ENCODE data around the gene ABCA7.

DNA sequence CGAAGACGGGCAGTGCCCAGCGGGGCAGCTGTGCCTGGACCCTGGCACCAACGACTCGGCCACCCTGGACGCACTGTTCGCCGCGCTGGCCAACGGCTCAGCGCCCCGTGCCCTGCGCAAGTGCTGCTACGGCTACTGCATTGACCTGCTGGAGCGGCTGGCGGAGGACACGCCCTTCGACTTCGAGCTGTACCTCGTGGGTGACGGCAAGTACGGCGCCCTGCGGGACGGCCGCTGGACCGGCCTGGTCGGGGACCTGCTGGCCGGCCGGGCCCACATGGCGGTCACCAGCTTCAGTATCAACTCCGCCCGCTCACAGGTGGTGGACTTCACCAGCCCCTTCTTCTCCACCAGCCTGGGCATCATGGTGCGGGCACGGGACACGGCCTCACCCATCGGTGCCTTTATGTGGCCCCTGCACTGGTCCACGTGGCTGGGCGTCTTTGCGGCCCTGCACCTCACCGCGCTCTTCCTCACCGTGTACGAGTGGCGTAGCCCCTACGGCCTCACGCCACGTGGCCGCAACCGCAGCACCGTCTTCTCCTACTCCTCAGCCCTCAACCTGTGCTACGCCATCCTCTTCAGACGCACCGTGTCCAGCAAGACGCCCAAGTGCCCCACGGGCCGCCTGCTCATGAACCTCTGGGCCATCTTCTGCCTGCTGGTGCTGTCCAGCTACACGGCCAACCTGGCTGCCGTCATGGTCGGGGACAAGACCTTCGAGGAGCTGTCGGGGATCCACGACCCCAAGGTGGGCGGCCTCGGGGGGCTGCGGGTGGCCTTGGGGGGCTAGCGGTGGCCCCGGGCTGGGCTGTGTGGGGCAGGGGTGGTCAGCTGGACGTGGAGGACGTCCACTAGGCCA is 34.9 kb upstream of the ABCA7 start:
- TF ChIP-seq CTCF (IDR thresholded peaks at IDR 0.05) (no peak), POLR2A (IDR thresholded peaks at IDR 0.05) (no peak)

Measured in uterus (tissue), 2 donors.